CD4-positive, alpha-beta T cell treated with Interferon alpha-2 for 1 hour (primary cell): ENCODE measurements around the gene MARK4.
A peak's percentile ranks its signal among the peaks of the same experiment; 100 is the strongest.
"Not testable (repeated sequence)": the region's sequence is repeated elsewhere in the genome, so short reads cannot be mapped to it uniquely, and the experiment has no call there.

Experiments
- DNase-seq, 2 donors: peaks; one replicate each; pipeline ENCODE4 v3.0.0-alpha.2; 2020 to 2022

The MARK4 gene

GRCh38 chr19:45307361-45307760, 56.3 kb downstream of the MARK4 start:
- no peak for DNase-seq

- DNase-seq, result not testable (repeated sequence)
Measured at GRCh38 chr19:45309322-45309721, 58.3 kb downstream of the MARK4 start.

DNA sequence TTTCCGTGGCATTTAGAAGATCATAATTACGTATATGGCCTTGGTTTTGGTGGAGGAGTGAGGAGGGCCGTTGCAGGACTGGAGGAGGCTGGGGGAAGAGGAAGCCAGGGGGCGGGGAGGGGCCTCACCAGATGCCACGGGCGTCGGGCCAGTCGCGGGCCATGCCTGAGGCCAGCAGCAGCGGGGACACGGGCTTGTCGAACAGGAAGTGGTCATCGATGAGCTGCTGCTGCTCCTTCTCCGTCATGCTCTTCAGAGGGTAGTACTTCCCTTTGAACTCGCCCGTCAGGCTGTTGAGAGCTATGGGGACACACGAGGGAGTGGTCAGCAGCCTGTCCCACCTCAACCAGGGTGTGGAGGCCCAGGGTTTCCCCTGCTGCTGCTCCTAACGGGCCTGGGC, 60.5 kb downstream of the MARK4 start:
- DNase-seq, result peak in 1 of 2 donors; percentile 22

GRCh38 chr19:45312285-45312684, 61.2 kb downstream of the MARK4 start:
- DNase-seq, result not testable (repeated sequence)

DNA sequence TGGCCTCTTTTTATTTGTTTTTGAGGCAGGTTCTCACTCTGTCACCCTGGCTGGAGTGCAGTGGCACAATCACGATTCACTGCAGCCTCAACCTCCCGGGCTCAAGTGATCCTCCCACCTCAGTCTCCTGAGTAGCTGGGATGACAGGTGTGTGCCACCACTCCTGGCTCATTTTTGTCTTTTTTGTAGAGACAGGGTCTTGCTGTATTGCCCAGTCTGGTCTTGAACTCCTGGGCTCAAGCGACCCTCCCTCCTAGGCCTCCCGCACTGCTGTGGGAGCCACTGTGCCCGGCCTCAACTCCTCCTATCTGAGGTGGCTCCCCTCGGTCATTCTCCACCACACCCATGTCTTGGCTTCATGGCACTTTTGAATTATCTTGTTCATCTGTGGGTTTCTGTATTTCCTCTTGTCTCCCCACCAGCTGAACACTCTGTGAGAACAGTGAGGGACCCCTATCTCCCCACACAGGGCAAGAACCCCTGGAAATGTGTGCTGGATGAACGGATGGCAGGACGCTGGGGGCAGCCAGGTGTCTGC, 63.7 kb downstream of the MARK4 start:
- DNase-seq, result no peak

DNA sequence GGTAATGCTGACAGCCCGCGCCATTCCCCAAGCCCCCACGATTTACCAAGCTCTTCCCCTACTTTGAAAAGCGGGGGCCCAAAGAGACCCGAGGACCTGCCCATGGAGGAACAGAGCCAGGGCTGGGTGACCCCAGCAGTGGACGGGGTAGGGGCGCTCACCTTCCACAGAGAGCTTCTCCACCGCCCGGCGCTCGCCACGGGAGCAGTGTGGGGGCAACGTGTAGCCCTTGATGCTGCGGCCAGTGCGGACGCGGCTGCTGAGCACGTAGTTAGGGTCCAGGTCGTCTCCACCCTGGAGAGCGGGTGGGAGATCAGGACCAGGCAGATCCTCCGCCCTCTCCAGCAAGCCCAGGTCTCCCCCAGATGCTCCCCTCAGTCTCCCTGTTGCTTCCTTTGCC, 64.2 kb downstream of the MARK4 start:
- no peak for DNase-seq

DNA sequence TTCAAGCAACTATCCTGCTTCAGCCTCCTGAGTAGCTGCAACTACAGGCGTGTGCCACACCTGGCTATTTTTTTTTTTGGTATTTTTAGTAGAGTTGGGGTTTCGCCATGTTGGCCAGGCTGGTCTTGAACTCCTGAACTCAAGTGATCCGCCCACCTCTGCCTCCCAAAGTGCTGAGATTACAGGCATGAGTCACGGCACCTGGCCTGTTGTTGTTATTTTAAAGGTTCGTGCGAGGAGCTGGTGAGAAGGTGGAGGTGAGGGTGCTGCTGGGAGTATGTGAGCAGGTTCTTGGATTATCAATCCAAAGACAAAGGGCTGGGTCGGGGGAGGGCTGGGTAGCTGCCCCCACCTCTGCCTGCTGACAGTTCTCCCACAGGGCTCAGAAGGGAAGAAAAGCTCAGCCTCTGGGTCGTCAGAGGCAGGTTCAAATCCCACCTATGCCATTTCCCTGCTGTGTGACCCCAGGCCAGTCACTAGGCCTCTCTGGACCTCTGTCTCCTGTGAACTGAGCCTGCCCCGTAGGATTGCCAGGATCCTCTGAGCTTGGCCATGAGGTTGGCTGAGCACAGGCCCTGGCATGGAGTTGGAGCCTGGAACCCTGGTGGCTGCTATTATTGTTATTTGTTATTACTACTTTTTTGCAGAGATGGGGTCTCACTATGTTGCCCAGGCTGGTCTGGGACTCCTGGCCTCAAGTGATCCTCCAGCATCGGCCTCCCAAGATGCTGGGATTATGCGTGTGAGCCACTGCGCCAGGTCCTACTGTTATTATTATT, 70.1 kb downstream of the MARK4 start:
- DNase-seq, result no peak

GRCh38 chr19:45321848-45322247, 70.8 kb downstream of the MARK4 start:
- DNase-seq, result no peak

GRCh38 chr19:45322311-45322710, 71.2 kb downstream of the MARK4 start:
- DNase-seq, result no peak

DNA sequence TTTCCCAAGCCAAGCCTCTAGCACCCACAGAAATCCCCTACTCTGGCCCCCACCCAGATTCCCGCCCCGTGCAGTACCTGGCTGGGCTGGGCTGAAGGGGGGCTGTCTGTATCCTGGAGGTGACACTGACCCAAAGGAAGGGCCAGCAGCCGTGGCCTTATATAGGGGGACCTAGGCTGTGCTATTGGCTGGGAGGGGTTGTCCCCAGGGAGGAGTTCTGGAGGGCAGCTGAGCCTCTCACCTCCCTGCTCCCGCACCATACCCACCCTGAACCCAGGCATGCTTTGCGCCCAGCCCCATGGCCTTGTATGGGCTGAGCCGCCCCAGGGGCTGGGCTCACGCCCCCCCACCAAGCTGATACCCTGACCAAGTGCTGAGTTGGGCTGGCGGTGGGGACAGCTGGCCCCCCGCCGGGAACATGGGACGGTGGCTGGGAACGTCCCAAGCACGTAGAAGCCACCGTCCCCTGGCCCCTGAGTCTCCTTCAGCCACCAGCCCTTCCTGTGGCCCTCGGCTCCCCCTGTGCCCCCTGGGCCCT, 71.7 kb downstream of the MARK4 start, which contains the start of gene CKM:
CKM (minus strand) TSS at position 132 of the 538 bp plus-strand sequence. CDS start 3,162 bp downstream, outside the sequence.
- DNase-seq, result no peak

DNA sequence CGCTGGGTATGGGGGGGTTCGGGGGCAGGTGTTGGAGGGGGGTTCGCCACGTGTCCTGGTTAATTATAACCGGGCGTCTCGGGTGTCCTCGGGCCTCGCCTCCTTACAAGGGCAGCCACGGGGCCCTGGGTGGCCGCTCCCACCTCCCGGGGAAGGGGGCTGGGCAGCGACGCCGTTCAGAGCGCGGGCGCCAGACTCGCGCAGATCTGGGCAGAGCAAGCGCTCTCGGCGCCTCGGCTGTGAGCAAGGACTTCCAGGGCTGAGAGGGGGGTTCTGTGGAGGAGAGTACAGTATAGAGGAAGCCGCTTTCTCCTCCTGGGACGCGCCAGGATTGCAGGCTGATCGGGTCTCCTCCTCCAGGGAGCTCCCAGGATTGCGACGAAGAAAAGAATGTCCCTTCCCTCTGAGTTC, 72.6 kb downstream of the MARK4 start:
- DNase-seq, result no peak

GRCh38 chr19:45324349-45324907, 73.4 kb downstream of the MARK4 start:
- DNase-seq, result no peak

GRCh38 chr19:45327404-45328143, 76.5 kb downstream of the MARK4 start:
- no peak for DNase-seq

DNA sequence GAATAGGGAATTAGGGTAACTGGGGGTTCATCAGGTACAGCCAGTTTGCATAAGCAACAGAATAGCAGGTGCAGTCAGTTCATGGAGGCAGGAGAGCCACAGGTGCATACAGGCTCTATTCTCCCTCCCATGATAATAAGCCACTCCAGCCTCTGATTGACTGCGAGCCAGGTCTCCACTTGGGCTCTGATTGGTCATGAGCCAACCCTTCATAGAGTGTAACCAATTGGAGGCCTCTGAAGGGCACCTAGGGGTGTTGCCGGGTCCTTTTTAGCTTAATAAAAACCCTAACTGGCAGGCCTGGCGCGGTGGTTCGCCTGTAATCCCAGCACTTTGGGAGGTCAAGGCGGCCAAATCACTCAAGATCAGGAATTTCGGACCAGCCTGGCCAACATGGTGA, 80.3 kb downstream of the MARK4 start:
- DNase-seq, result no peak

- no peak for DNase-seq
Measured at GRCh38 chr19:45333609-45334303, 82.7 kb downstream of the MARK4 start.

GRCh38 chr19:45334881-45335280, 83.8 kb downstream of the MARK4 start:
- DNase-seq, result not testable (repeated sequence)

GRCh38 chr19:45336696-45337251, 85.7 kb downstream of the MARK4 start:
- no peak for DNase-seq

DNA sequence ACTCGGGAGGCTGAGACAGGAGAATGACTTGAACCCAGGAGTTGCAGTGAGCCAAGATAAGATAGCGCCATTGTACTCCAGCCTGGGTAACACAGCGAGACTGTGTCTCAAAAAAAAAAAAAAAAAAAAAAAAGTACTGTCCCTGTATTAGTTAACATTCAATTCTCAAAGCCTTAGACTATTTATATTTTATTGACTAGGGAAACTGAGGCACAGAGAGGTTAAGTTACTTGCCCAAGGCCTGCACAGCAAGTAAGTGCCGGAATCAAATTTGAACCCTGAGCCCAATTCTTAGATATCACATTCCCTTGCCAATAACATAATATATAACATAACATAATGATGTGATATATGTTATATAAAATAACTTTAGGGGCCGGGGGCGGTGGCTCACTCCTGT, 88.6 kb downstream of the MARK4 start:
- DNase-seq, result no peak

DNA sequence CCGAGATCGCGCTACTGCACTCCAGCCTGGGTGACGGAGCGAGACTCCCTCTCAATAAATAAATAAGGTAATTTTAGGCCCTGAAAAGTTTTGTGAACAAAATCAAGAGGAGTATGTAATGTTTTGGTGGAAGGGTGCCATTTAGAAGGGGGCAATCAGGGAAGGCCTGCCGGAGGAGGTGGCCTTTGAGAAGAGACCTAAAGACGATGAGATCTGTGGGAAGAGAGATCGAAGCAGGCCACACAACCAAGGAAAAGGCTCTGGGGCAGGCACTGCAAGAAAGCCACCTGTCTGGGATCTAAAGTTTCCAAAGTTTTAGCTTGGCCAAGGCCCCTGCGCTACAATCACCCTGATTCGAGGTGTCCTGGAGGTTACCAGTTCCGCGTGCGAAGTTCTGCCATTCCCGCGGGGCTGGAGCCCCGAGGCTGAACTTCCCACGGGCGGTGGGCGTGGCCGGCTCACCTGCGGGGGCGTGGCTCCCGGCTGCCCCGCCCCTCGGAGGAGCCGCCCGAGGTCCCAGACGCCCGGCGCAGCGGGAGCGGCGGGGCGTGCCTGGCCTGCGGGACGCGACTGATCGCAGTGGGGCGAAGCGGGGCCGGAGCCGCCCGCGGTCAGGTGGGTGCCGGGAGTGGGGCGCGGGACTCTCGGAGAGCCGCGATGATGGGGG, 89.3 kb downstream of the MARK4 start, which contains the start of gene KLC3:
KLC3 (plus strand) TSS at position 519 of the 667 bp plus-strand sequence. CDS start 4,792 bp downstream, outside the sequence.
- peak in 1 of 2 donors; percentile 43 for DNase-seq

DNA sequence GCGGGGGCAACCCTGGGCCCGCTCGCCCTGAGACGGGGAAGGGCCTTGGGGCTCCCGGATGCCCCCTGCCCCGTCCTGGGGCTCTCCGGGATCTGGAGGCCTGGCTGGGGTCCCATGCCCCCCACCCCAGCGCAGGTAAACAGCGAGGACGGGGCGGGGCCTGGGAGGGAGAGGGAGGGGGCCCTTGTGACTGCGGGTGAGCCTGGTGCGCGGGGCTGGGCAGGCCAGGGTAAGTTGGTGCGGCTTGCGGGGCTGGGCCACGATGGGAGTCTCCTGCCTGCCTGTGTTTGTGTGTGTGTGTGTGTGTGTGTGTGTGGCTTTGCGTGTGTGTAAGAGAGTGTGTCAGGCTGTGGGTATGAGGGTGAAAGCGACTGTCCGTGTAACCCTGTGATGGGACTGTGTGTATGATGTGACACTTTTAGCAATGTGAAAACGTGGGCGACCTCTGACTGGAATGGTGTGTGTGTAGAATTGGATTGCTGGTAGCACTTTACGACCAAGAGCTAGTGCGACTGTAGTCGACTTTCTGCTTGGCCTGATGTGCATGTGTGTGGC, 89.9 kb downstream of the MARK4 start:
- no peak for DNase-seq

DNA sequence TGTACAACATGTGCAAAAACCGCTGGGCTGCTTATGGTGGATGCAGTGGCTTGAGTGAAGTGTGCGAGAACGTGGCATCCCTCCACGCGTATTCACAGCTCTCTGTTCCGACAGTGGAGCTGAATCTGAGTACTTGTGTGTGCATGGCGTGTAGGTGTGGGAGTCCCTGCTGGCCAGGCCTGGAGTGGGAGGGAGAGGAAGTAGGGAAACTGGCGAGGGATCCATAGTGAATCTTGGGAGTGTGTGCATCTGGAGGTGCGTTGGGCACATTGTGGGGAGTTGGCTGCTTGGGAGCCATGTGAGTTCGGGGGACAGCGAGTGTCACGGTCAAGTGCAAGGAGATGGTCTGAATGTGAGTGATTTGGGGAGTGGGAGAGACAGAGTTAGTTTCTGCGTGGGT, 91.8 kb downstream of the MARK4 start:
- no peak for DNase-seq
